ENCODE data around the gene ZC3H7B. TPM values are rescaled to one million over a fixed set of nuclear protein-coding genes. Genes with fewer than 3 reads are reported as not detected.

ZC3H7B gene
- total RNA-seq, 1 donor from 2014 or later = 25.8 TPM

DNA sequence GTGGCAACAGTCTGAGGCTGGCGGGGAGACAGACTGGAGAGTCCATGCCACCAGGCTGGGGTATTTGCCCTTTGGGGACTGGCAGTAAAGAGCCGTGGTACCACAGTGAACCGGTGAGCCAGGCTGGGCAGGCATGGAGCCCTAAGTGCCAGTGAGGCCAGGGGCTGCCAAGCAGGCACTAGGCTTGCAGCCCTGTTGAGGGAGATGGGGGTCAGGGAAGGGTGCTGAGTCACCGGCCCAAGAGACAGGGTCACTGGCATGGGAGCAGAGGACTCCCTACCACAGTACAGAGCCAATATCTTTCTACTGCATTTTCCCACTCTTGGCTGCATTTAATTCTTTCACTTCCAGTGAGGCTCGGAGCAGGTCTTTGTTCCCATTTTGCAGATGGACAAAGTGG lies 49.7 kb downstream of the ZC3H7B start:
- Mint-ChIP-seq H3K4me3 (no peak overlapping the region), H3K9me3 (no peaks in the 10 kb centered on the region), H3K36me3 (peaks cover 20% of the 10 kb centered on the region), H3K27me3 (ENCODE audit: insufficient read depth, low read depth) (peaks cover 5% of the 10 kb centered on the region), H3K27ac (no peak overlapping the region), H3K4me1 (no peaks in the 10 kb centered on the region)
- H4K20me1 ChIP-seq (ENCODE audit: low read depth) = no peaks in the 10 kb centered on the region
- no peaks in the 10 kb centered on the region for H3K36me3 ChIP-seq
- H3K4me3 ChIP-seq = no peak overlapping the region
- no peaks in the 10 kb centered on the region for H3K79me2 ChIP-seq (ENCODE audit: low read depth)
- TF ChIP-seq EZH2 (IDR thresholded peaks at IDR 0.05) = no peak
- TF ChIP-seq EZH2phosphoT487 (IDR thresholded peaks at IDR 0.05) = no peak
- TF ChIP-seq, protein P1, sequence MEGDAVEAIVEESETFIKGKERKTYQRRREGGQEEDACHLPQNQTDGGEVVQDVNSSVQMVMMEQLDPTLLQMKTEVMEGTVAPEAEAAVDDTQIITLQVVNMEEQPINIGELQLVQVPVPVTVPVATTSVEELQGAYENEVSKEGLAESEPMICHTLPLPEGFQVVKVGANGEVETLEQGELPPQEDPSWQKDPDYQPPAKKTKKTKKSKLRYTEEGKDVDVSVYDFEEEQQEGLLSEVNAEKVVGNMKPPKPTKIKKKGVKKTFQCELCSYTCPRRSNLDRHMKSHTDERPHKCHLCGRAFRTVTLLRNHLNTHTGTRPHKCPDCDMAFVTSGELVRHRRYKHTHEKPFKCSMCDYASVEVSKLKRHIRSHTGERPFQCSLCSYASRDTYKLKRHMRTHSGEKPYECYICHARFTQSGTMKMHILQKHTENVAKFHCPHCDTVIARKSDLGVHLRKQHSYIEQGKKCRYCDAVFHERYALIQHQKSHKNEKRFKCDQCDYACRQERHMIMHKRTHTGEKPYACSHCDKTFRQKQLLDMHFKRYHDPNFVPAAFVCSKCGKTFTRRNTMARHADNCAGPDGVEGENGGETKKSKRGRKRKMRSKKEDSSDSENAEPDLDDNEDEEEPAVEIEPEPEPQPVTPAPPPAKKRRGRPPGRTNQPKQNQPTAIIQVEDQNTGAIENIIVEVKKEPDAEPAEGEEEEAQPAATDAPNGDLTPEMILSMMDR (IDR thresholded peaks at IDR 0.05) = no peak
- H3K4me1 ChIP-seq = no peaks in the 10 kb centered on the region
- H3K27ac ChIP-seq = no peak overlapping the region
- H3K9ac ChIP-seq = no peak overlapping the region
- H3K27me3 ChIP-seq = no peaks in the 10 kb centered on the region
- H3F3A ChIP-seq (ENCODE audit: low read depth) = no peaks in the 10 kb centered on the region
- no peak overlapping the region for H2AFZ ChIP-seq (replicated peaks)
- H3K9me3 ChIP-seq (ENCODE audit: low read depth) = no peaks in the 10 kb centered on the region
- H3K4me2 ChIP-seq = no peak overlapping the region
- DNase-seq (ENCODE audit: low spot score) = no peak

DNA sequence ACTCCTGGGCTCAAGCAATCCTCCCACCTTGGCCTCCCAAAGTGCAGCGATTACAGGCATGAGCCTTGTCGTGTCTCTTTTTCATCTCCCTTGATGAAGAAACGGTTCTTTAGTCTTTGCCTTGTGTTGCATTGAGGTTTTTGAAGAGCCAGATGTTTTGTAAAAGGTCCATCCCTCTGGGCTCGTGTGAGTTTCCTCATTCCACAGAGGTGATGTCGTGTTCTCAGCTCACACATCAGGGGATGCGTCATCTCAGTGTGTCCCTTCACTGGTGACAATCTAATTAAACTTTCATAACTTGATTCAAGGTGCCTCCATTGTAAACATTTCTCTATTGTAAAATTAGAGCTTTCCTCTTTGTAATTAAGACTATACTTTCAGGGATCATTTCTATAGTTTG lies 50.7 kb downstream of the ZC3H7B start:
- Mint-ChIP-seq H3K4me1 (no peaks in the 10 kb centered on the region), H3K27me3 (ENCODE audit: insufficient read depth, low read depth) (peaks cover 5% of the 10 kb centered on the region), H3K27ac (no peak overlapping the region), H3K36me3 (peaks cover 20% of the 10 kb centered on the region), H3K9me3 (no peaks in the 10 kb centered on the region), H3K4me3 (no peak overlapping the region)
- TF ChIP-seq EZH2 (IDR thresholded peaks at IDR 0.05) = no peak
- no peak for TF ChIP-seq EZH2phosphoT487 (IDR thresholded peaks at IDR 0.05)
- TF ChIP-seq, protein P1 (IDR thresholded peaks at IDR 0.05) = no peak
- DNase-seq (ENCODE audit: low spot score) = no peak
- Histone ChIP-seq H3F3A (ENCODE audit: low read depth) (no peaks in the 10 kb centered on the region), H3K36me3 (no peaks in the 10 kb centered on the region), H3K9me3 (ENCODE audit: low read depth) (no peaks in the 10 kb centered on the region), H3K4me1 (no peaks in the 10 kb centered on the region), H4K20me1 (ENCODE audit: low read depth) (no peaks in the 10 kb centered on the region), H3K9ac (no peak overlapping the region), H3K4me3 (no peak overlapping the region), H3K27me3 (no peaks in the 10 kb centered on the region), H3K79me2 (ENCODE audit: low read depth) (no peaks in the 10 kb centered on the region), H2AFZ (replicated peaks) (no peak overlapping the region), H3K4me2 (no peak overlapping the region), H3K27ac (no peak overlapping the region)

DNA sequence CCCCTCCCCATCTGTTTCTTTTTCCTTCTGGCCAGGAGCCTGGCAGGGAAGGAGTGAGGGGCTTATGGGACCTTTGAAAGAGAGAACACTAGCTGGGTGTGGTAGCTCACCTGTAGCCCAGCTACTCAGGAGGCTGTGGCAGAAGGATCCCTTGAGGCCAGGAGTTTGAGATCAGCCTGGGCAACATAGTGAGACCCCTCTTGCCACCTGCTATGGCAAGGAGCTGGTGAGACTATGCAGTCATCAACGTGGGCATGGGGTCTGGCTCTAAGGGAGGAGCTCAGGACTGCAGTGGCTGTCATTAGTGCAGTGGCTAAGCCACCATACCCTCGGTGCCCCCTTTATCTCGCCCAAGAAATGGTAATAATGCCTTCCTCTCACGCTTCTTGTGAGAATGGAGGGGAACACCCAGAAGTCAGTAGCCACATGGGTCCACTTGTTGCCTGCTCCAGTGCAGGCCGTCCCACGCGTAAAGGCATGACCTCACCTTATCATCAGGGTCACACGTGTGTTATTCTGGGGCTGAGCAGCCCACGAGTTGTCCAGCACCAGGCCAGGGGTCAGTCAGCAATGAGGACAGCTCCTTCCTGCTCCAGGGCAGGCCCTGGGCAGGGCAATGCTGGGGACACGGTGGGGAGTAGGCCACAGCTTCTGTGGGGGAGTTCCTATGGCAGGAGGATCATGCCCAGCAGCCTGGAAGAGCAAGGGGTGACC lies 52.7 kb downstream of the ZC3H7B start:
- Histone ChIP-seq H3F3A (ENCODE audit: low read depth) (no peaks in the 10 kb centered on the region), H2AFZ (replicated peaks) (no peak overlapping the region), H3K9ac (no peak overlapping the region), H3K4me2 (no peak overlapping the region), H3K79me2 (ENCODE audit: low read depth) (no peaks in the 10 kb centered on the region), H4K20me1 (ENCODE audit: low read depth) (no peaks in the 10 kb centered on the region), H3K9me3 (ENCODE audit: low read depth) (no peaks in the 10 kb centered on the region), H3K36me3 (no peaks in the 10 kb centered on the region), H3K27me3 (no peaks in the 10 kb centered on the region), H3K27ac (no peak overlapping the region), H3K4me3 (no peak overlapping the region), H3K4me1 (no peaks in the 10 kb centered on the region)
- no peak for DNase-seq (ENCODE audit: low spot score)
- Mint-ChIP-seq H3K27ac (peak overlapping the region; percentile 46), H3K36me3 (peaks cover 17% of the 10 kb centered on the region), H3K9me3 (no peaks in the 10 kb centered on the region), H3K4me3 (no peak overlapping the region), H3K27me3 (ENCODE audit: insufficient read depth, low read depth) (peaks cover 3% of the 10 kb centered on the region), H3K4me1 (peaks cover 1% of the 10 kb centered on the region)
- TF ChIP-seq, protein P1 (IDR thresholded peaks at IDR 0.05) = no peak
- TF ChIP-seq EZH2 (IDR thresholded peaks at IDR 0.05) (no peak), EZH2phosphoT487 (IDR thresholded peaks at IDR 0.05) (no peak)

All from neural progenitor cell (in vitro differentiated cells).